Keratinocyte (primary cell): ENCODE measurements around the gene SPHK2.

Experiments used
- CTCF ChIP-seq, 3 experiments: IDR thresholded peaks in 1 of 3; conservative IDR thresholded peaks in 1 of 3; optimal IDR thresholded peaks in 1 of 3; 2 replicates in 2 of 3; 3 replicates in 1 of 3; pipeline versions ENCODE3 to v1.5.1; 2011; ENCODE audit warnings: low read length in 3 of 3, mild to moderate bottlenecking in 3 of 3, moderate library complexity in 2 of 3, control low read depth in 1 of 3, inconsistent platforms in 1 of 3; ENCODE audit not compliant: insufficient read depth in 2 of 3; ENCODE audit errors: extremely low read depth in 1 of 3
- EZH2 ChIP-seq: IDR thresholded peaks from one replicate; pipeline ENCODE4 v1.6.1; 2012; ENCODE audit warnings: inconsistent platforms, mild to moderate bottlenecking, low read length, moderate library complexity

DNA sequence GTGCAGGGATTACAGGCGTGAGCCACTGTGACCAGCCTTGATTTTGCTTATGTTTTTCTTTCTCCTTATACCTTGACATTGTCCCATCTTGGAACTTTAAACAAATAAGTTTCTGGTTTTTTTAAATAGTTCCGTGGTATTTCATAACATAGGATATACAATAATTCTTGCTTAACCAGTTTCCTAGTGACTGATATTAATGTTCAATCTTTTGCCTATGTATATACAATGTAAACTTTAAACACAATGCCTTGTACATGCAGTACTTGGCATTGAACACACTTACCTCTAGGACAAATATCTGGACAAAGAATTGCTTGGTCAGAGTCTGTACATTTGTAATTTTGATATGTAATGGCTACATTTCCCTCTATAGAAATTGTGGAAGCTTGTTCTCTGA, 37.1 kb upstream of the SPHK2 start:
- TF ChIP-seq CTCF (optimal IDR thresholded peaks at IDR 0.05 in 1 of 3, IDR thresholded peaks at IDR 0.05 in 1 of 3, conservative IDR thresholded peaks at IDR 0.05 in 1 of 3; ENCODE audit: extremely low read depth in 1 of 3, insufficient read depth in 2 of 3, low read length in 3 of 3), result no peak
- TF ChIP-seq EZH2, result no peak
